DMS153 (cell line): Measurements from ENCODE around the gene TRAPPC2L.
"Not testable (repeated sequence)": the region's sequence is repeated elsewhere in the genome, so short reads cannot be mapped to it uniquely, and the experiment has no call there.

ENCODE experiments used
- DNase-seq: peaks from one replicate; lab custom pipeline; 2025; lab: John Stamatoyannopoulos, UW

Gene TRAPPC2L

DNA sequence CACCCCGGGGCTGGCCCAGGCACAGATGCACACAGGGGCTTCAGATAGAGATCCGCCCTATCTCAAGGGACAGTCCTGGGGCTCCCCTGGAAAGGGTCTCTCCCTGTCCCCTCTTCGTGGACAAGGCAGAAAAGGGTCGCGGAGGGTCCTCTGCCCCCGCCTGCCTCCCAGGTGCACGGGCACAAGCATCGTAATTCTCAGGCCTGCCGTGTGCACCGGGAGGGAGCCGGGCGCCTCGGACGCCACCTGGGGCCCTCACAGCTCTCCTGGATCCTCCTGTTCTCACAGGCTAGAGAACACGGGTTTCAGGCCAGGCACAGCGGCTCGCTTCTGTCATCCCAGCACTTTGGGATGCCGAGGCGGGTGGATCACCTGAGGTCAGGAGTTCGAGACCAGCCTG, 21.4 kb downstream of the TRAPPC2L start:
- no peak for DNase-seq

DNA sequence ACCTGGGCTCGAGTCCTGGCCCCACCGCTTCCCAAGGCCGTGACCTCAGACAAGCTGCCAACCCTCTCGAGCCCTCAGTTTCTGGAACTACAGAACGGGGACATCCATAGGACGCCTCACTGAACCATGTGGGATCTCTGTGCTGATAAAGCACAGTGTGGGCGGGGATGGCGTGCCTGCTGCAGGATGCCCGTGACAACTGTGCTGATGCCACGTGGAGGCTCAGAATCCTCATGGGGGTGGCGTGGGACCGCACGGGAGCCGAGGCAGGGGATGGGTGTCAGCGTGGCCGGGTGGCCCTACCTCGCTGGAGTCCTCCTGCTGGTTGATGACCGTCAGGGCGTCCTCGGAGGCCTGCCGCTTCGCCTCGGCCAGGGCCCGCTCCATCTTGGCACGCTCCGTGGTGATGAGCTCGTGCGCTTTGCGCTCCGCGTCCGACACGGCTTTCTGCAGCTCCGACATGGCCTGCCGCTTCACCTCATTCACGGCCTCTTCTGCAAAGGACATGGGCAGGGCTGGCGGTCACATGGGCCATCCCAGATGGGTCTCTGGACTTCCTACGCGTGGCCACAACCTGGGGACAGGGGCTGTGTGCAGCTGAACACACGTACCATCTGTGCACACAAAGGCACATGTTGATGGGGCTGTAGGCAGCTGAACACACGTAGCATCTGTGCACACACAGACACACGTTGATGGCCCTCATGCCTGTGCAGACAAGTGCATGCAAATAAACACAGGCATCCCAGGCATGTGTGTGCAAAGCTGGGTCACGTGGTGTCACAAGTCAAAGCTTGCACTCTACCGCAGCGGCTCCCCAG, 22.2 kb downstream of the TRAPPC2L start:
- no peak for DNase-seq

DNA sequence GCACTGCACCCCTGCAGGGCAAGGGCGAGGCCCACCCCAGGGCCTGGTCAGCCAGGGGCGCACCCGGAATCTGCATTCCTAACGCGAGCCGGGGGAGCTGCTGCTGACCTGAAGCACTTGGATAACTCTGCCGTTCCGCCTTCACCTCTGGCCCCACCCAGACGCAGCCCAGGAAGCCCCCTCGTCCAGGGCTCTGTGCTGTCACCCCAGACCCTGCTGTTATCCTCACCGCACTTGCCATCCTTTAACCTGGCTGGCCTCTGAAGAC, 22.8 kb downstream of the TRAPPC2L start:
- DNase-seq: no peak

DNA sequence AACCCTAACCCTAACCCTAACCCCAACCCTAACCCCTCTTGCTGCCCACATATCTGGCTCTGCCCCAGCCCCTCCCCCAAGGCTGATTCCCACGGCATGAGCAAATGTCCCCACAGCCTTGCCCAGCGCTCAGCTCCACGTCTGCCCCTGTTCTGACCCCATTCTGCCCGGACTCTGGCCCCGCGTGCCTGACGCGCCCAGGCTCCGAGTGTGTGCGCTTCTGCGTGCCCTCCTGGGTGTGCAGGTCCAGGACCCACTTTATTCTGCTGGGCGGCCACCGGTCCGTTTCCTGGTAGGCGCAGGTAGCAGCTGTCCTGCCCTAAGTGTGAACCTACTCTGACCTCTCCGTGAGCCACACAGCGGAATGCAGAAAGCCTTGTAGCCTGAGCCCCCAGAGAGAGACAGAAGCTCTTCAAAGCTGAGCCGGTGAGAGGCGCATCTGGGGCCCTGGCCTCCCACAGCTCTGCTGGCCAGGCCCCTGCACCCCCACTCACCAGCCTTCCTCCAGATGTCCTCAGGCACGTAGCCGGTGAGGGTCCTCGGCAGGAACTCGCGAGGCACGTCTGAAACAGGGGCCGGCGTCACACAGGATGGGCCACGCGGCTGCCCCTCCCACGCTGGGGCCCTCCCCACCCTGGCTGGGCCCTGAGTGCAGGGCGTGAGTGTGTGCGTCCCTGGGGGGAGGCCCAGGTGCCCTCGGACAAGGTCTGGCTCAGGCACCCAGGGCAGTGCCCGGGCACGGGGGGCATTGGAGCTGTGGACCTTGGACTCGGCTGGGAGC, 23.5 kb downstream of the TRAPPC2L start:
- no peak for DNase-seq

DNA sequence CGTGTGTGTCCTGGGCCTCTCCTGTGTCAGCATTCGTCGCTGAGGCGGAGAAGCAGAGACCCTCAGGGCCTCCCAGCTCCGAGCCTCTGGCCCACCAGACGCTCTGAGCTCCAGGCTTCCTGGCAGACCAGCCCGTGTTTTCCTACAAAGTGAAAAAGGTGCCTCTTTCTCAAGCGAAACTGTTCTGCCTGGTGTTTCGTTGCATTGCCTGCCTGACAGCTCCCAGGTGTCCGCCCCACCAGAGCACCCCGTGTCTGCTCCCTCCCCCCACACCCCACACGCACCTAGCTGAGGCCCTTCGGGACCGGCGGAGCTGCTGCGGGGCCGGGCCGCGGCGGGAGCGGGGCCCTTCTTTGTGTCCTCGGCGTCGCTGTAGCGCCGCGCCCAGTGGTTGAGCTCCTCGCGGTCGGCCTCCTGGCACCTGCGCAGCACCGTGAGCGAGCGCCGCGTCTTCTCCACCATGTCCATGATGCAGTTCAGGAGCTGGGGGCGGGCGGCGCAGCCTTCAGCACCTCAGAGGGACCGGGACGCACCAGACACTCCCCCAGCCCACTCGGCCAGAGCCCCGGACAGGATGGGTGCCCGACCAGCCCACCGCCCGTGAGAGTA, 24.2 kb downstream of the TRAPPC2L start:
- DNase-seq: no peak

DNA sequence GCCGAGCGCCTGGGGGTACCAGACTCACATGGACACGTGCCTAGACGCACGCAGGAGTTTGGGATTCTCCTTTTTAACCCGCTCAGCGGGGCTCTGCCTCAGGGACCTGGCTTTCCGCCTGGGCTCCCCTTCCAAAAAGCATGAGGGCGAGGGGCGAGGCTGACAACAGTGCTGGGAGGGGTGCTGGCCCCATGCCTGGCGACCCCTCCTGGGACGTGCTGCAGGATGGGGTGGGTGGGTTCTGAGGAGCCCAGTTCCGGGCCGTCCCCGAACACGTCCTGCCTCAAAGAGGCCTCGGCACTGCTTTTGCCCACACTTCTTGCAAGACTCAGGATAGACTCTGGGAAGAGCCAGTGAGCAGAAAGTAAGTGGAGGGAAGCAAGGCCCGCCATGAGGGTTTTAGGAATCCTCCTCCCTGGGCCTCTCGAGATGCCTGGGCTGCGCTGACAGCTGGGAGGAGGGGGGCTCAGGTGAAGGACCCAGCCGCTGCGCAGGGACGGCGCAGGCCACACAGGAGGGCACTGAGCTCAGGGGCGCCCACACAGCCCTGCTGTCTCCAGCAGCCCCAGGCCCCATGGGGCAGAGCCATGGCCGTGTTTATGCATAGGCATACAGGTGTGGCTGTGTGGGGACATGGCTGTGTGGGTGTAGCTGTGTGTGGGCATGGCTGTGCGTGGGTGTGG, 24.9 kb downstream of the TRAPPC2L start:
- DNase-seq: no peak

DNA sequence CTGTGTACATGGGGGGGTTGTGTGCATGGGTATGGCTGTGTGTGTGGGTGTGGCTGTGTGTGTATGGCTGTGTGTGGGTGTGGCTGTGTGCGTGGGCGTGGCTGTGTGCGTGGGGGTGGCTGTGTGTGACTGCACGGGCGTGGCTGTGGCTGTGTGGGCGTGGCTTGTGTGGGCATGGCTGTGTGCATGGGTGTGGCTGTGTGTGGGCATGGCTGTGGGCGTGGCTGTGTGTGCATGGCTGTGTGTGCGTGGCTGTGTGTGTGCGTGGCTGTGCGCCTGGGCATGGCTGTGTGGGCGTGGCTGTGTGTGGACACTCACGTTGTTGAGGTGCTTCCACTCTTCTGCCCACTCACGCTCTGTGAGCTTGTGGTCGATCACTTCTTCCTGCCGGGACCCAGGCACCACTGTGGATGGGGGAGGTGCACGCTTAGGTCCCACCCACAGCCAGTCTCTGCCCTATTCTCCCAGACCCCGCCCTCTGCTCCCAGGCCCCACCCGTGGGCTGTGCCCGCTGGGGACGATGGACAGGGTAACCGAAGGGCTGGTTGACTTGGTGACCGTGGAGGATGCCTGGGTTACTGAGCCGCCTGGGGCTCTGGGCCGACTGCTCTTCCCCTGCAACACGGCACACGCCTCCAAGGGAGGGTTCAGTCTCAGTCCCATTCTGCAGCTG, 25.6 kb downstream of the TRAPPC2L start:
- DNase-seq: no peak

DNA sequence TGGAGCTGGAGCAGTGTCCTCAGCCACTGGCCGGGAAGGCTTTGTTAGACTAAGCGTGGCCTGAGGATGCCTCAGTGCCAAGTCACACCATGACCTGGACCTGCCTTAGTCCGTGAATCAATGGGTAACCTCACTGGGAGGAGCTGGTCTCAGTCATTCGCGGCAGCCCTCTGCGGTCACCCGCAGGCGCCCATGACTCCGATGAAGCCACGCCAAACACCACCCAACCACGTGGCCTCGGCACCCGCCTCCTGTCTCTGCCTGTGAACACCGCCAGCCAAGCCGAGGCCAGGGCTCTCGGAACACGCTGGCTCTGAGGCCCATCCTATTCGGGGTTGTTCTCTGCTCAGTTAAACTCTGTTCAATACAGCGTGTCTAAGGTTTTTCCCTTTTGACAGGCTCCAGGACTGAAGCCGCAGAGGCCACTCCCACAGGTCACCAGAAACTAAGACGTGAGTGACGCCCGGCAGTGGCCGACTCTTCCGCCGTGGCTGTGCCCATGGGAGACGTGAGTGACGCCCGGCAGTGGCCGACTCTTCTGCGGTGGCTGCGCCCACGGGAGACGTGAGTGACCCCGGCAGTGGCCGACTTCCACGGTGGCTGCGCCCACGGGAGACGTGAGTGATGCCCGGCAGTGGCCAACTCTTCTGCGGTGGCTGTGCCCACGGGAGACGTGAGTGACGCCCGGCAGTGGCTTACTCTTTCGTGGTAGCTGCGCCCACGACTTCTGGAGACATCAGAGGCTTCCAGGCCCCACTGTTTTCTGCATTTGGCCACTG, 26.4 kb downstream of the TRAPPC2L start:
- DNase-seq: no peak

DNA sequence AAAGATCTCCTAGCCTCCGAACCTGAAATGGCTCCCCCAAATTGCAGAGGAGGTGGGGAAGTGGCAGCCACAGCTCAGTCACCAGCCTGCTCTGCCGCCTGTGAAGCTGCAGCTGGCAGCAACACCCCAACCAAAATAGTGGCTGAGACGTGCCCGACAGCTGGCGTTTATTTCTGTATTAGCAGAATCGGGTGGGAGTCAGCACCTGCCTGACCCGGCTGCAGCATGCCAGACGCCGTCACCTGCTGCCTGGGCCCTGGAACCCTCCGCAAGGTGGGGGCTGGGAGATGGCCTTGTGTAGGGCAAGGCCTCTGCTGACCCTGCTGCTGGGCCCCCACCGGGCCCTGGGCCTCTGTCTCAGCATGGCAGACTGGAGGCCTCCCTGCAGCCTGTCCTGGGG, 27.0 kb downstream of the TRAPPC2L start:
- DNase-seq: no peak

DNA sequence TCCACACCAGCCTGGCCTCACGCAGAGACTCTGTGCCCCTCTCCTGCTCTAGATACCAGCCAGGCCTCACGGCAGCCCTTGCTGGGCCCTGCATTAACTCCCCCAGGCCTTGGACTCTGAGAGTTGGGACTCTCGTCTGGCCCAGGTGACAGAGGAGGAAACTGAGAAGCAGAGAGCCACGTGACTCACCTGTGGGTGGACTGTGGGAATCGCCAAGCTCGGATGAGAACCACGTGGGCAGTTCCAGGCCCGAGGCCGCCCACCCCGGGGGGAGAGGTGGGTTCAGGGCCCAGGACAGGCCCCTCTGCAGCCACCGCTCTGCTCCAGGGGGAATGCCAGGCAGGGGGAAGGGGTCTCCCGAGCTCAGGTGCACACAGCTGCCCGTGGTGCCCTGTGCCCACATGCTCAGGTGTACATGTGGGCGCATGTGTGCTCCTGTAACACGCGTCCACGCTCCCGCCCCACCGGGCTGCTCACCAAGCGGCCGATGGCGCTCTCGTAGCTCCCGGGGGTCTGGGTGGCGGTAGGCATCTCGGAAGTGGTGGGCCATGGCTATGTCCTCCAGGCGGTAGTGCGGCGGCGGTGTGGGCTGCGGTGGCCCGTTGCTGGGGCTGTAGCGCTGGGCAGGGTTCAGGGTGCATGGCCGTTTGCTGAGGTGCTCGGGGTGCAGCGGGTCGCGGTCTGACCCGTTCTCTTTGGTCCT, 27.8 kb downstream of the TRAPPC2L start:
- DNase-seq: no peak

DNA sequence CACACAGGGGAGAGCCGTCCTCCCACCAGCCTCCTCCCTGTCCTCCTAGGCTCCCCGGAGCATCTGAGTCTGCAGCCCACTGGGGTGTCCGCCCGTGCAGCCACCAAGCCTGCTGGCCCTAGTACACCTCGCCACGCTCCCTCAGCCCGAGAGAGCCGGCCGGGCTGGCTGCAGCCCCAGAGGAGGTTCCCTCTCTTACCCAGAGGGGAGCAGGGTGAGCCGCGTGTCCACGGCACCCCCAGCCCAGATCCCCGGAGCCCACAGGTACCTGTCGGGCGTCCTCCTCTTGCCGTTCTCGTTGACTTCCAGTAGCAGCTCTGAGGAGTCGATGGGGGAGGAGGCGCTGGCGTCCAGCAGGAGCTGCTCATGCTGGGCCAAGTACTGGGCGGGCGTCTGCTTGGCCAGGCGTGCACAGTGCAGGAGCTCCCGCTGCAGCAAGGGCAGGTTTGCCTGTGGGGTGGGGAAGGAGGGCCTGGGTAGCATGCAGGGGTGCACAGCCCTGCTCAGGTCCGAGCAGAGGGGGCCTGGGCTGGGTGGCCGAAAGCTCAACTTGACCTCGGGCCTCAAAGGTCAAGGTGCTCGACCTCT, 28.9 kb downstream of the TRAPPC2L start:
- no peak for DNase-seq

DNA sequence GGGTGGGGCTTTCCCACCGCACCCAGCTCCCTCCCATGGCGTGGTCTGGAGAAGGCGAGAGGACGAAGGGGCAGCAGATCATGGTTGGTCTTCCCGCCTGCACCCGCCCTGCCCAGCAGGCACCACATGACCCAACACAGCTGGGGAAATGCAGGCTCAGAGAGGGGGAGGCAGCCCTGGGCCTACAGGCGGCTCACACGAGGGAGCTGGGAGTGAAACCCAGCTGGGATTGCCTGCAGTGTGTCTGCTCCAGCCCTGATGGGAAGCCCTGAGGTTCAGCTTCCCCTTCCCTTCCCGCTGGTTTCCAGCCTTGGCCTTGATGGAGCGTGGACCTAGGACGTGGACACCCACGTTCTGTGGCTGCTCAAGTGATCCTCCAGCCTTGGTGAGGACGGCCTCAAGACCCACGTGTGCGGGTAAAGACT, 29.5 kb downstream of the TRAPPC2L start:
- DNase-seq: no peak

DNA sequence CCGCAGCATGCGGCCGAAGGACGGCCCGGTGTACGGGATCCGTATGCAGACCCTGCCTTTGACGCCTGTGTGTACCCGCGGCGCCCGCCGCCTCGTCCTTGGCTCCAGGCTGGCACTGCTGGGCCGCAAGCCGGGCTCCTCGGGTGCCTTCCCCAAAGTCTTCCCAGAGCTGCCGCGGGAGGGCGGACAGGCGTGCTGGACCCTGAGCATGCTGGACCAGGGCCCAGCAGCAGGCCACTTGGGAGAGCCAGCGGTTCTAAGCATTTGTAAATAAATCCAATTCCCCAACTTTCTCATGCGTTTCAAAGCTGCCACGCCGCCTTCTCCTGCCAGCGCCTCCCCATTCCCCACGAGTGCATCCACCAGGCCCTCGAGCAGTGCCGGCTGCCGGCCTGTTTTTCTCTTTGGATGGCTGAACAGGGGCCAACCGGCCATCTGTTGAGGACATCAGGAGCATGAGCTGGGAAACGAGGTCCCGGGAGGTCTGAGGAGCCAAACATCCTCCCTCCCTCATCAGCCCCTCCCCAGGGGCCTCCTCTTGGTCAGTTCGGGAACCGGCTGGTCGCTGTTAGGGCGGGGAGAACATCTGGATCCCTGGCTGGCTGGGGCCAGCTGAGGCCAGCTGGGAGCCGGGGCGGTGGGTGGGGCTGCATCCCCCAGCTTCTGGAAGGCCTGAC, 30.1 kb downstream of the TRAPPC2L start:
- no peak for DNase-seq

DNA sequence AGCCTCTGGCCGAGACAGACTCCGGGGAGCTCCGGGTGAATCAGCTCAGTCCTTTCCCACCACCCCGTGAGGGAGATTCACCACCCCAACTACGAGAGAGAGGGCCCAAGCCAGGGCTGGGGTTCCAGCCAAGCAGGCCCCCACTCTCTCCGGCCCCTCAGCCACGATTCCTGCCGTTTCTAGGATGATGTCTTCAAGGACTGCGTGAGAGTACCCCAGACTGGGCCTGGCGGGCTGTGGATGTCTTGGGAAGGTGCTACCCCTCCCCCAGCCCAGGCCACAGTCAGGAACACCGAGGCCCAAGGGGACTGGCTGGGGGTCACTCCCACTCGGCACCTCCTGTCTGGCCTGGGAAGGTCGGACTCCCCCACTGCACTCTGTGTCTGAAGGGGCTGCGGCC, 31.1 kb downstream of the TRAPPC2L start:
- DNase-seq: no peak

DNA sequence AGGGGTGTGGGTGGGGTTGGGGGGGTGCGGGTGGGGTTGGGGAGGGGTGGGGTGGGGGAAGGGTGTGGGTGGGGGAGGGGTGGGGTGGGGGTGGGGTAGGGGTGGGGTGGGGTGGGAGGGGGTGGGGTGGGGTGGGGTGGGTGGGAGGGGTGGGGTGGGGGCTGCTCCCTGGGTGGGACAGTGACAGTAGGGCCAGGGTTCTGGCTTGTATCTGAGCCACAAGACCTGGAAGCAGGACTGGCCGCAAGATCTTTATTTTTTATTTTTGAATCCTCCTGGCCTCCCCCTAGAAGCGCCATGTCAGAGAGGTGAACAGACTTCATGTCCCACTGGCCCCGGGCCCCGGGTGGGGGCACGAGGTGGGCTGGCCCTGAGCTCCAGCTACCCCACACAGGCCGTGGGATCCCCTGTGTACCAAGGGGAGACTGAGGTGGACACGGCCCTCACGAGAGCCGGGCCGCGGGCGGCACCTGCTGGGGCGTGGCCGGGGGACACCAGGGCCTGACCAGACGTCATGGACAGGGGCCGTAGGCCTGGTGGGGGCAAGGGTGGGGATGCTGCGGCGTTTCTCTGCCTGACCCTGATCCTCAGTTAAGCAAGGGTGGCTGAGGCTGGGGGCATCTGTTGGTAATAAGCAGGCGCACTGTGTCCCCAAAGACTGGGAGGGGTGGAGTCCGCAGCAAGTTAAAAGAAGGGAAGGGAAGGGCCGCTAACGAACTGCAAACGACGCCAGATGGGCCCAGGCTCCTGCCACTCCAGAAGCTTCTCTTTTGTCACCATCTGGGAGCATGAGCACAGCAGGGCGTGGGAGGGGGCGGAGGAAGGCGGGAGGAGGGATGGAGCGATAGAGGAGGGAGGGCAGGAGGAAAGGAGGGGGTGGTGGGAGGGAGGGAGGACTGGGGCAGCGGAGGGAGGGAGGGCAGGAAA, 31.8 kb downstream of the TRAPPC2L start:
- DNase-seq: peak; percentile 66

DNA sequence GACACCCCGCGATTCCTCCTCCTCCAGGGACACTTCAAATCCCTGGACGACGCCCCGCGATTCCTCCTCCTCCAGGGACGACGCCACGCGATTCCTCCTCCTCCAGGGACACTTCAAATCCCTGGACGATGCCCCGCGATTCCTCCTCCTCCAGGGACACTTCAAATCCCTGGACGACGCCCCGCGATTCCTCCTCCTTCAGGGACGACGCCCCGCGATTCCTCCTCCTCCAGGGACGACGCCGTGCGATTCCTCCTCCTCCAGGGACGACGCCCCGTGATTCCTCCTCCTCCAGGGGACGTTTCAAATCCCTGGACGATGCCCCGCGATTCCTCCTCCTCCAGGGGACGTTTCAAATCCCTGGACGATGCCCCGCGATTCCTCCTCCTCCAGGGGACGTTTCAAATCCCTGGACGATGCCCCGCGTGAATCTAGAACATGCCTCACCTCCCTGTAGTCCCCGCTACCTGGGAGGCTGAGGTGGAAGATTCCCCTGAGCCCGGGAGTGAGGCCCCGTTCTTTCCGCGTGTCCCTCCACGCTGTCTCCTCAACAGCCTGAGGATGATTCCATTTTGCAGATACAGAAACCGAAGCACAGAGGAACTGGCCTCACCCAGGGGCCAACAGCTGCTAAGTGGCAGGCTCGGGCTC, 32.9 kb downstream of the TRAPPC2L start:
- not testable (repeated sequence) for DNase-seq

DNA sequence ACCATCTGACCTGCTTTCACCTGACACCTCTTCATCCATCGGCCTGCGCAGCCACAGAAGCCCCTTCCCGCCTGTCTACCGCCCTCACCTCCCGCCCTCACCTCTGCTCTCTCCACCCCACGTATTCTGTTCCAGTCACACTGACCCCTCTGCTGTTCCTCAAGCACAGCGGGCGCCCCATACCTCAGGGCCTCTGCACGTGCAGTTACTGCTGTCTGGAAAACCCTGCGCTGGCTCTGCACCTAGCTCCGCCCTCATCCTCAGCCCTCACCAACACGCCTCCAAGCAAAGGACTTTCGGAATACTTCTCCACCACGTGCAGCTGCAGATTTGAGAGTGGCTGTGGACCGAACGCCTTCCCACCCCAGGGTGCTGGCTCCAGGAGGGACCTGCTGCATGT, 34.2 kb downstream of the TRAPPC2L start:
- DNase-seq: no peak

DNA sequence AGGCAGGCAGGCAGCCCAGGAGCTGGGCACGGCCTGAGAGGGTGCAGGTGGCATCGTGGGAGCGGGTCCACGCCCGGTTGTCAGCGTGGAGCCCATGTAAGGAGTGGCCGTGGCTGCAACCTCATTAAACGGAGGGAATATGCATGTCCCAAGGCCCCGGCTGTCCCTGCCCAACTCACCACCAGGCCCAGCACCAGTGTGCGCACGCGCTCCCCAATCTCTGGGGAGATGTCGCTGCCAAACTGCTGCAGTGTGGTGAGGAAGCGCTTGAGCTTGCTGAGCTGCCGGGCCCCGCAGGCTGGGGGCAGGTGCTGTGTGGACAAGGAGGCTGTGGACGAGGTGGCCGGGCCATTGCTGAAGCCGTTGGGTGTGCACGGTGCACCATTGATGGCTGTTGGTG, 35.1 kb downstream of the TRAPPC2L start:
- DNase-seq: no peak
